ENCODE data around the gene MRPL57. TPM values are rescaled to one million over a fixed set of nuclear protein-coding genes. Genes with fewer than 3 reads are reported as not detected.

The MRPL57 gene
- total RNA-seq, 1 experiment from 2014 or later = 29.4 TPM

GRCh38 chr13:21176215-21176981 is at the start of gene MRPL57, which contains the start of gene SKA3 (continued):
- peak; percentile 98 for TF ChIP-seq E2F4 (CRISPR knock-in tag; IDR thresholded peaks at IDR 0.05; ENCODE audit: borderline replicate concordance, low read depth)
- TF ChIP-seq NFE2L1 (CRISPR knock-in tag; IDR thresholded peaks at IDR 0.05) = peak; percentile 73; the same call in 1 of the 2 replicates
- no peak for TF ChIP-seq ZNF121 (CRISPR knock-in tag; IDR thresholded peaks at IDR 0.05)
- TF ChIP-seq AFF4 (CRISPR knock-in tag; IDR thresholded peaks at IDR 0.05; ENCODE audit: borderline replicate concordance) = 0 out of 2 replicates have a peak, but pooled peaks have one; percentile 59
- TF ChIP-seq EMX1 (CRISPR knock-in tag; IDR thresholded peaks at IDR 0.05) = no peak
- peak; percentile 52; the same call in 1 of the 2 replicates for TF ChIP-seq ATF1 (CRISPR knock-in tag; IDR thresholded peaks at IDR 0.05)
- peak; percentile 95 for TF ChIP-seq SMAD3 (CRISPR knock-in tag; IDR thresholded peaks at IDR 0.05; ENCODE audit: borderline replicate concordance)
- TF ChIP-seq E2F5 (CRISPR knock-in tag; IDR thresholded peaks at IDR 0.05) = peak; percentile 93
- peak; percentile 73 for TF ChIP-seq TP53 (CRISPR knock-in tag; IDR thresholded peaks at IDR 0.05)
- peak; percentile 59; the same call in 1 of the 2 replicates for TF ChIP-seq ESRRA (CRISPR knock-in tag; IDR thresholded peaks at IDR 0.05; ENCODE audit: borderline replicate concordance)
- peak; percentile 74 for TF ChIP-seq ZNF423 (CRISPR knock-in tag; IDR thresholded peaks at IDR 0.05)
- TF ChIP-seq ZNF416 (CRISPR knock-in tag; IDR thresholded peaks at IDR 0.05) = no peak
- TF ChIP-seq ZMAT4 (CRISPR knock-in tag; IDR thresholded peaks at IDR 0.05) = no peak
- no peak; the same call in 1 of the 2 replicates for TF ChIP-seq TCF7 (CRISPR knock-in tag; IDR thresholded peaks at IDR 0.05; ENCODE audit: low read depth)
- peak; percentile 35; the same call in 1 of the 2 replicates for TF ChIP-seq FOXK1 (CRISPR knock-in tag; IDR thresholded peaks at IDR 0.05)
- TF ChIP-seq RELA (CRISPR knock-in tag; IDR thresholded peaks at IDR 0.05; ENCODE audit: borderline replicate concordance) = peak; percentile 65; the same call in 1 of the 2 replicates
- no peak for TF ChIP-seq GRHL2 (CRISPR knock-in tag; IDR thresholded peaks at IDR 0.05; ENCODE audit: insufficient replicate concordance, severe bottlenecking)

GRCh38 chr13:21130116-21130515 is 46.3 kb upstream of the MRPL57 start:
- CTCF ChIA-PET = no interaction called here
- Mint-ChIP-seq H3K27me3 (ENCODE audit: low read depth) (no peaks in the 10 kb centered on the region; the same call in 1 of the 2 replicates), H3K4me1 (peaks cover 21% of the 10 kb centered on the region), H3K27ac (no peak overlapping the region), H3K9me3 (peaks cover 12% of the 10 kb centered on the region), H3K36me3 (peaks cover 7% of the 10 kb centered on the region), H3K4me3 (no peak overlapping the region)
- POLR2A ChIA-PET = interaction anchor here (1.3 kb wide), 1 partner anchor 46 kb away, joined by 5 read pairs; the partner anchor contains the start of genes MRPL57 and SKA3
- DNase-seq (ENCODE audit: low spot score) (no peak), ATAC-seq (no peak)
- TF ChIP-seq TEAD4 (CRISPR knock-in tag; IDR thresholded peaks at IDR 0.05) (no peak), NFATC4 (CRISPR knock-in tag; IDR thresholded peaks at IDR 0.05) (no peak), NR2C2 (CRISPR knock-in tag; IDR thresholded peaks at IDR 0.05) (no peak), IRF1 (CRISPR knock-in tag; IDR thresholded peaks at IDR 0.05) (no peak), ERG (CRISPR knock-in tag; IDR thresholded peaks at IDR 0.05) (no peak), ATF3 (CRISPR knock-in tag; conservative IDR thresholded peaks at IDR 0.05) (no peak), RORB (CRISPR knock-in tag; IDR thresholded peaks at IDR 0.05) (no peak), ZNF423 (CRISPR knock-in tag; IDR thresholded peaks at IDR 0.05) (no peak), ATF2 (CRISPR knock-in tag; IDR thresholded peaks at IDR 0.05; ENCODE audit: borderline replicate concordance, low read depth) (no peak), ZNF396 (CRISPR knock-in tag; IDR thresholded peaks at IDR 0.05; ENCODE audit: borderline replicate concordance) (no peak)

Data from WTC11 (cell line).